Calu3 (cell line): ENCODE results near the gene KYAT1. TPM values are rescaled to one million over a fixed set of nuclear protein-coding genes. Genes with fewer than 3 reads are reported as not detected.
A peak's percentile ranks its signal among the peaks of the same experiment; 100 is the strongest.
"Not testable (repeated sequence)": the region's sequence is repeated elsewhere in the genome, so short reads cannot be mapped to it uniquely, and the experiment has no call there.

Experiments used
- BruUV-seq: library from RNA; stranded (reverse); fragments of 400-500 nt; replicated peaks from 2 replicates; lab custom pipeline; 2021; lab: Mats Ljungman, UMichigan
- CTCF ChIA-PET: fragments of 300-600 bp; sonication (Branson Sonifier 250); formaldehyde crosslinking; loops from one replicate; lab custom pipeline; 2022; ENCODE audit warnings: antibody characterized with exemption; lab: Charles Lee
- DNase-seq: peaks from one replicate; pipeline ENCODE4 v3.0.0; 2022
- H3K27ac Mint-ChIP-seq: one replicate; pipeline ENCODE4 v1.8.0; 2022; ENCODE audit warnings: mixed read lengths; ENCODE audit not compliant: unreplicated experiment
- H3K27me3 Mint-ChIP-seq: one replicate; pipeline ENCODE4 v1.8.0; 2022; ENCODE audit warnings: mixed read lengths; ENCODE audit not compliant: unreplicated experiment
- H3K36me3 Mint-ChIP-seq: one replicate; pipeline ENCODE4 v1.8.0; 2022; ENCODE audit warnings: mild to moderate bottlenecking, moderate library complexity, mixed read lengths; ENCODE audit not compliant: insufficient read depth, unreplicated experiment
- H3K4me1 Mint-ChIP-seq: one replicate; pipeline ENCODE4 v1.8.0; 2022; ENCODE audit warnings: mild to moderate bottlenecking, low read depth, mixed read lengths; ENCODE audit not compliant: unreplicated experiment
- H3K4me3 Mint-ChIP-seq: one replicate; pipeline ENCODE4 v1.8.0; 2022; ENCODE audit warnings: mild to moderate bottlenecking, low read depth, moderate library complexity, mixed read lengths; ENCODE audit not compliant: unreplicated experiment
- H3K9me3 Mint-ChIP-seq: one replicate; pipeline ENCODE4 v1.8.0; 2022; ENCODE audit warnings: low read depth, mixed read lengths; ENCODE audit not compliant: unreplicated experiment
- intact Hi-C: fragments of 100-400 bp; cut with micrococcal nuclease; formaldehyde crosslinking; loops from one replicate; pipeline ENCODE4 v1.10.0; 2022; ENCODE audit not compliant: unreplicated experiment
- total RNA-seq: library from RNA; stranded (reverse); gene quantifications from 2 replicates; pipeline ENCODE4 v1.2.3, GENCODE V29; 2022
- TF ChIP-seq, protein P1 (sequence below): fragments of 200-600 bp; IDR thresholded peaks from one replicate; pipeline ENCODE4 v1.8.0; 2022; ENCODE audit warnings: antibody characterized with exemption; ENCODE audit not compliant: unreplicated experiment

Gene KYAT1
- total RNA-seq, 1 experiment from 2014 or later: 4.1 TPM

DNA sequence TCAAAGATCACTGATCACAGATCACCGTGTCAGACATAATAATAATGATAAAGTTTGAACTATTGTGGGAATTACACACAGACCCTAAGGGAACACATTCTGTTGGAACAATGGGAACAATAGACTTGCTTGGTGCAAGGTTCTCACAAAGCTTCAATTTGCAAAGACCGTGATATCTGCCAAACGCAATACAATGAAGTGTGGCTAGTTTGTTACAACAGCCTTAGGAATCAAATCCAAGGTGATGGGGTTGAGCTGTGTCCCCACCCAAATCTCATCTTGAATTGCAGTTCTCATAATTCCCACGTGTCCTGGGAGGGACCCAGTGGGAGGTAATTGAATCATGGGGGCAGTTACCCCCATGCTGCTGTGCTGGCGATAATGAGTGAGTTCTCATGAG, 20.8 kb downstream of the KYAT1 start:
- no peak for DNase-seq
- BruUV-seq: no TSS peak
- TF ChIP-seq, protein P1, sequence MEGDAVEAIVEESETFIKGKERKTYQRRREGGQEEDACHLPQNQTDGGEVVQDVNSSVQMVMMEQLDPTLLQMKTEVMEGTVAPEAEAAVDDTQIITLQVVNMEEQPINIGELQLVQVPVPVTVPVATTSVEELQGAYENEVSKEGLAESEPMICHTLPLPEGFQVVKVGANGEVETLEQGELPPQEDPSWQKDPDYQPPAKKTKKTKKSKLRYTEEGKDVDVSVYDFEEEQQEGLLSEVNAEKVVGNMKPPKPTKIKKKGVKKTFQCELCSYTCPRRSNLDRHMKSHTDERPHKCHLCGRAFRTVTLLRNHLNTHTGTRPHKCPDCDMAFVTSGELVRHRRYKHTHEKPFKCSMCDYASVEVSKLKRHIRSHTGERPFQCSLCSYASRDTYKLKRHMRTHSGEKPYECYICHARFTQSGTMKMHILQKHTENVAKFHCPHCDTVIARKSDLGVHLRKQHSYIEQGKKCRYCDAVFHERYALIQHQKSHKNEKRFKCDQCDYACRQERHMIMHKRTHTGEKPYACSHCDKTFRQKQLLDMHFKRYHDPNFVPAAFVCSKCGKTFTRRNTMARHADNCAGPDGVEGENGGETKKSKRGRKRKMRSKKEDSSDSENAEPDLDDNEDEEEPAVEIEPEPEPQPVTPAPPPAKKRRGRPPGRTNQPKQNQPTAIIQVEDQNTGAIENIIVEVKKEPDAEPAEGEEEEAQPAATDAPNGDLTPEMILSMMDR: no peak
- CTCF ChIA-PET: no interaction called here
- no peak overlapping the region for H3K27ac Mint-ChIP-seq
- intact Hi-C loops: no loop called here
- no peaks in the 10 kb centered on the region for H3K27me3 Mint-ChIP-seq
- H3K9me3 Mint-ChIP-seq: no peaks in the 10 kb centered on the region
- H3K36me3 Mint-ChIP-seq: no peaks in the 10 kb centered on the region
- no peak overlapping the region for H3K4me3 Mint-ChIP-seq
- no peaks in the 10 kb centered on the region for H3K4me1 Mint-ChIP-seq

DNA sequence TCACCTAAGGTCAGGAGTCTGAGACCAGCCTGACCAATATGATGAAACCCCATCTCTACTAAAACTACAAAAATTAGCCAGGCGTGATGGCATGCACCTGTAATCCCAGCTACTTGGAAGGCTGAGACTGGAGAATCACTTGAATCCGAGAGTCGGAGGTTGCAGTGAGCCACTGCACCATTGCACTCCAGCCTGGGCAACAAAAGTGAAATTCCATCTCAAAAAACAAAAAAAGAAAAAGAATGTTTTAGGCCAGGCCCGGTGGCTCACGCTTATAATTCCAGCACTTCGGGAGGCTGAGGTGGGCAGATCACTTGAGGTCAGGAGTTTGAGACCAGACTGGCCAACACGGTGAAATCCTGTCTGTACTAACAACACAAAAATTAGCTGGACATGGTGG, 23.3 kb downstream of the KYAT1 start:
- H3K9me3 Mint-ChIP-seq, H3K4me3 Mint-ChIP-seq, intact Hi-C loops, BruUV-seq, DNase-seq, CTCF ChIA-PET, H3K4me1 Mint-ChIP-seq, H3K27ac Mint-ChIP-seq, H3K27me3 Mint-ChIP-seq, H3K36me3 Mint-ChIP-seq: not testable (repeated sequence)

DNA sequence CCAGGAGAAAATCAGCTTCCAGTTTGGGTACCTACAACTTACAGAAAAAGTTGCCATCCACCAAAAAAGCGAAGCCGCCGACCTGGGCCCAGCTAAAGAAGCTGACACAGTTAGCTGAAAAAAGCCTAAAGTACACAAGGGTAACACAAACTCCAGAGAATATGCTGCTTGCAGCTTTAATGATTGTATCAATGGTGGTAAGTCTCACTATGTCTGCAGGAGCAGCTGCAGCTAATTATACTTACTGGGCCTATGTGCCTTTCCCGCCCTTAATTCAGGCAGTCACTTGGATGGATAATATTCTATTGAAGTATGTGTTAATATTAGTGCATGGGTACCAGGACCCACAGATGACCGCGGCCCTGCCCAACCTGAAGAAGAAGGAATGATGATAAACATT, 27.3 kb downstream of the KYAT1 start:
- H3K27ac Mint-ChIP-seq, H3K4me3 Mint-ChIP-seq, H3K27me3 Mint-ChIP-seq, H3K36me3 Mint-ChIP-seq, H3K9me3 Mint-ChIP-seq, CTCF ChIA-PET, intact Hi-C loops, H3K4me1 Mint-ChIP-seq, DNase-seq, BruUV-seq: not testable (repeated sequence)

DNA sequence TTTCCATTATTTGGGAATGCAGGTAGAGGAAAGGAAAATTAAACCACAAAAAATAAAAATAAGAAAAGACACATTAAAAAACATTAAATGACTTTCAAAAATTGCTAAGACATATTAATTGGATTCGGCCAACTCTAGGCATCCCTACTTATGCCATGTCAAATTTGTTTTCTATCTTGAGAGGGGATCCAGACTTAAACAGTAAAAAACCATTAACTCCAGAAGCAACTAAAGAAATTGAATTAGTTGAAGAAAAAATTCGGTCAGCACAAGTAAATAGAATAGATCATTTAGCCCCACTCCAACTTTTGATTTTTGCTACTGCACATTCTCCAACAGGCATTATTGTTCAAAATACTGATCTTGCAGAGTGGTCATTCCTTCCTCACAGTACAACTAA, 29.1 kb downstream of the KYAT1 start:
- not testable (repeated sequence) for BruUV-seq, H3K4me3 Mint-ChIP-seq, DNase-seq, H3K27ac Mint-ChIP-seq, H3K27me3 Mint-ChIP-seq, H3K36me3 Mint-ChIP-seq, H3K4me1 Mint-ChIP-seq, H3K9me3 Mint-ChIP-seq
- intact Hi-C loops: loop anchor here (1.0 kb wide), 1 partner anchor 76 kb away; no protein-coding TSS in a partner anchor
- CTCF ChIA-PET: interaction anchor here (0.8 to 1.2 kb wide), 2 partner anchors 74 to 76 kb away, joined by 3 read pairs; no protein-coding TSS in a partner anchor

DNA sequence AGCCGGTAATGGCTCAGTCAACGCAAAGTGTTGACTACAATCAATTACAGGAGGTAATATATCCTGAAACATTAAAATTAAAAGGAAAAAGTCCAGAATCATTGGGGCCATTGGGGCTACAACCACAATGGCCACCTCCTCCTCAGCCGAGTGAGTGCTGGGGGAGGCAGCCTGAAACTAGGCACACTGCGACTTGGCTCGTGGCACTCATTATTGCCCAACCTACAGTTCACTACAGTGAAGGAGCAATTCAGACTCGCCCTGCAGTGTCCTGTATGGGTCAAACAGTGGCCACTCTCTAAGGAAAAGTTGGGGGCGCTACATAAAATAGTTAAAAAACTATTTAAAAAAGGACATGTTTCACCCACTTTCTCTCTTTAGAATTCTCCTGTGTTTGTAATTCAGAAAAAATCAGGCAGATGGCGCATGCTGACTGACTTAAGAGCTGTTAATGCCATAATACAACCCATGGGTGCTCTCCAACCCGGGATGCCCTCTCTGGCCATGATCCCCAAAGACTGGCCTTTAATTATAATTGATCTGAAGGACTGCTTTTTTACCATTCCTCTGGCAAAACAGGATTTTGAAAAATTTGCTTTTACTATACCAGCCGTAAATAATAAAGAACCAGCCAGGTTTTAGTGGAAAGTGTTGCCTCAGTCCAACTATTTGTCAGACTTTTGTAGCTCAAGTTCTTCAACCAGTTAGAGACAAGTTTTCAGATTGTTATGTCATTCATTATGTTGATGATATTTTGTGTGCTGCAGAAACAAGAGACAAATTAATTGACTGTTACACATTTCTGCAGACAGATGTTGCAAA, 29.8 kb downstream of the KYAT1 start:
- not testable (repeated sequence) for H3K27me3 Mint-ChIP-seq, BruUV-seq, H3K27ac Mint-ChIP-seq, H3K4me1 Mint-ChIP-seq, H3K4me3 Mint-ChIP-seq, H3K9me3 Mint-ChIP-seq, H3K36me3 Mint-ChIP-seq
- intact Hi-C loops: loop anchor here (1.0 kb wide), 1 partner anchor 76 kb away; no protein-coding TSS in a partner anchor
- CTCF ChIA-PET: interaction anchor here (0.8 to 1.2 kb wide), 2 partner anchors 74 to 76 kb away, joined by 3 read pairs; no protein-coding TSS in a partner anchor
- TF ChIP-seq, protein P1: peak; percentile 33
- DNase-seq: peak; percentile 16

DNA sequence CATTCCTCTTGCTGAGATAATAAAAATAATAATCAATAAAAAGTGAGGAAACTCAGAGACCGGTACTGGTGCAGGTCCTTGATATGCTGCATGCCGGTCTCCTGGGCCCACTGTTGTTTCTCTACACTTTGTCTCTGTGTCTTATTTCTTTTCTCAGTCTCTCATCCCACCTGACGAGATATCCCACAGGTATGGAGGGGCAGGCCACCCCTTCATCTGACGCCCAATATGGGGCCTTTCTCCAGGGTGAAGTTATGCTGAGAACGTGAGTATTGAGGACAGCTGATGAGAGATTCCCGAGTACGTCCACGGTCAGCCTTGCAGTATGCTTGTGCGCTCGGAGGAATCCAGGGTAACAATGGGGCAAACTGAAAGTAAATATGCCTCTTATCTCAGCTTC, 30.7 kb downstream of the KYAT1 start:
- H3K36me3 Mint-ChIP-seq, intact Hi-C loops, BruUV-seq, H3K27me3 Mint-ChIP-seq, H3K4me1 Mint-ChIP-seq, H3K9me3 Mint-ChIP-seq, CTCF ChIA-PET, DNase-seq, H3K27ac Mint-ChIP-seq, H3K4me3 Mint-ChIP-seq: not testable (repeated sequence)
